GM23338 (cell line): ENCODE data around the gene NEB. TPM values are rescaled to one million over a fixed set of nuclear protein-coding genes. Genes with fewer than 3 reads are reported as not detected.

Experiments used
- ATAC-seq: fragments of 200-7000 bp; cut with Tn5 transposase; 3 replicates; pipeline ENCODE4 v1.9.1; 2020
- DNase-seq: peaks from one replicate; pipeline ENCODE4 v3.0.0-alpha.2; 2015; ENCODE audit warnings: low spot score
- H2AFZ ChIP-seq: fragments of 200-600 bp; sonication (generic); 2 replicates; pipeline ENCODE4 v1.8.0; 2016; ENCODE audit warnings: antibody characterized with exemption, mild to moderate bottlenecking, moderate library complexity
- H3F3A ChIP-seq: fragments of 200-600 bp; sonication (generic); replicated peaks from 2 replicates; pipeline ENCODE4 v1.8.0; 2017; ENCODE audit warnings: antibody characterized with exemption, mixed run types, low read depth
- H3K27ac ChIP-seq: fragments of 200-600 bp; sonication (generic); 2 replicates; pipeline ENCODE4 v1.6.1; 2016; ENCODE audit warnings: low read depth
- H3K27me3 ChIP-seq: fragments of 200-600 bp; sonication (generic); 2 replicates; pipeline ENCODE4 v1.8.0; 2016; ENCODE audit warnings: mild to moderate bottlenecking, mixed run types, moderate library complexity; ENCODE audit not compliant: insufficient read depth
- H3K36me3 ChIP-seq: fragments of 200-600 bp; sonication (generic); 2 replicates; pipeline ENCODE4 v1.8.0; 2016; ENCODE audit warnings: mild to moderate bottlenecking; ENCODE audit not compliant: insufficient read depth
- H3K4me1 ChIP-seq: fragments of 200-600 bp; sonication (generic); 2 replicates; pipeline ENCODE4 v1.8.0; 2016; ENCODE audit warnings: mild to moderate bottlenecking, moderate library complexity; ENCODE audit not compliant: insufficient read depth
- H3K4me2 ChIP-seq: fragments of 200-600 bp; sonication (generic); 2 replicates; pipeline ENCODE4 v1.7.1; 2017; ENCODE audit warnings: mixed run types
- H3K4me3 ChIP-seq: fragments of 200-600 bp; sonication (generic); 2 replicates; pipeline ENCODE4 v1.6.1; 2016; ENCODE audit warnings: mixed run types
- H3K79me2 ChIP-seq: fragments of 200-600 bp; sonication (generic); replicated peaks from 2 replicates; pipeline ENCODE4 v1.8.0; 2017; ENCODE audit warnings: mild to moderate bottlenecking; ENCODE audit not compliant: insufficient read depth
- H3K9me2 ChIP-seq: fragments of 200-600 bp; sonication (generic); 2 replicates; pipeline ENCODE4 v1.8.0; 2017; ENCODE audit not compliant: insufficient read depth
- H4K20me1 ChIP-seq: fragments of 200-600 bp; sonication (generic); replicated peaks from 2 replicates; pipeline ENCODE4 v1.8.0; 2017; ENCODE audit warnings: mild to moderate bottlenecking; ENCODE audit not compliant: insufficient read depth
- H3K27ac Mint-ChIP-seq: 2 replicates; pipeline ENCODE4 v1.8.0; 2020; ENCODE audit warnings: inconsistent platforms, mild to moderate bottlenecking, moderate library complexity, mixed read lengths
- H3K27me3 Mint-ChIP-seq: 3 replicates; pipeline ENCODE4 v1.8.0; 2022; ENCODE audit warnings: low read depth, mild to moderate bottlenecking, moderate library complexity, mixed read lengths, inconsistent platforms; ENCODE audit not compliant: insufficient read depth, poor library complexity
- H3K36me3 Mint-ChIP-seq: 3 replicates; pipeline ENCODE4 v1.8.0; 2021; ENCODE audit warnings: low read depth, mild to moderate bottlenecking, inconsistent platforms, moderate library complexity, mixed read lengths
- H3K4me1 Mint-ChIP-seq: 3 replicates; pipeline ENCODE4 v1.8.0; 2020; ENCODE audit warnings: mild to moderate bottlenecking, inconsistent platforms, mixed read lengths
- H3K4me3 Mint-ChIP-seq: 3 replicates; pipeline ENCODE4 v1.8.0; 2021; ENCODE audit warnings: moderate library complexity, mild to moderate bottlenecking, inconsistent platforms, mixed read lengths
- H3K9me3 Mint-ChIP-seq: 3 replicates; pipeline ENCODE4 v1.8.0; 2020; ENCODE audit warnings: moderate library complexity, mild to moderate bottlenecking, inconsistent platforms, mixed read lengths
- EZH2 ChIP-seq: fragments of 200-600 bp; sonication (generic); IDR thresholded peaks from one replicate; pipeline ENCODE4 v1.8.0; 2017; ENCODE audit warnings: antibody characterized with exemption, mild to moderate bottlenecking, low read depth; ENCODE audit not compliant: unreplicated experiment
- EZH2phosphoT487 ChIP-seq: fragments of 200-600 bp; sonication (generic); IDR thresholded peaks from one replicate; pipeline ENCODE4 v1.8.1; 2018; ENCODE audit warnings: antibody characterized with exemption; ENCODE audit not compliant: unreplicated experiment
- NANOG ChIP-seq: IDR thresholded peaks from 2 replicates; pipeline ENCODE4 v1.6.1; 2016; ENCODE audit warnings: antibody characterized with exemption, borderline replicate concordance
- ZNF114 ChIP-seq: fragments of 250-450 bp; sonication (Bioruptor Pico); IDR thresholded peaks from 2 replicates; pipeline ENCODE4 v1.5.0; 2020; ENCODE audit warnings: mild to moderate bottlenecking, moderate library complexity
- ZNF331 ChIP-seq: fragments of 250-450 bp; sonication (Bioruptor Pico); IDR thresholded peaks from 2 replicates; pipeline ENCODE4 v1.5.0; 2020; ENCODE audit warnings: low read depth, mild to moderate bottlenecking, moderate library complexity
- polyA plus RNA-seq: library from polyadenylated mRNA; unstranded; fragments of >200 nt; fragmentation: Nextera tagmentation; extraction: Ambion mirVana; gene quantifications from 2 replicates; pipeline ENCODE4 v1.2.1, GENCODE V29; 2016
- total RNA-seq: library from RNA; depleted of rRNA; stranded (reverse); fragments of >200 nt; shearing (Covaris generic); gene quantifications from 2 replicates; pipeline ENCODE4 v1.2.3, GENCODE V29; 2014
- TF ChIP-seq, protein P1 (sequence below): fragments of 250-450 bp; sonication (Bioruptor Pico); IDR thresholded peaks from 2 replicates; pipeline ENCODE4 v1.5.0; 2020; ENCODE audit warnings: mild to moderate bottlenecking, moderate library complexity

Gene NEB
- total and polyA plus RNA-seq, 2 experiments from 2014 or later: 6.2 to 13.7 TPM

DNA sequence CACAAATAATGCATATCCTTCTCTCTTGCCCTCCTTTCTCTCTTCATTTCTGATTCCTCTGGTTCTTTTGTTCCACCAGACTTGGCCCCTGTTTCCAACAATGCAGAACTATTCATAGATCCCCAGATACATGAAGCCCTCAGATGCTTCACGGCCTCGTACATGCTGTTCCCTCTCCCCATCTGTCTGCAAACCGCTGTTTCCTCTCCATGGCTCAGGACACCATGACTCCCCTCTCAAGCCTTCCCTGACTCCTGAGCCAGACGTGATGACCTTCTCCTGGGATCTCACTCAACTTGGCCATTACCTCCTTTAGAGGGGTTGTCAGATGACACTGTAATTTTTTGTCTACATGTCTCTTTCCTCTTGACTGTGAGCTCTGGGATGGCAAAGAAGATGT is 15.5 kb downstream of the NEB start (continued):
- TF ChIP-seq, protein P1, sequence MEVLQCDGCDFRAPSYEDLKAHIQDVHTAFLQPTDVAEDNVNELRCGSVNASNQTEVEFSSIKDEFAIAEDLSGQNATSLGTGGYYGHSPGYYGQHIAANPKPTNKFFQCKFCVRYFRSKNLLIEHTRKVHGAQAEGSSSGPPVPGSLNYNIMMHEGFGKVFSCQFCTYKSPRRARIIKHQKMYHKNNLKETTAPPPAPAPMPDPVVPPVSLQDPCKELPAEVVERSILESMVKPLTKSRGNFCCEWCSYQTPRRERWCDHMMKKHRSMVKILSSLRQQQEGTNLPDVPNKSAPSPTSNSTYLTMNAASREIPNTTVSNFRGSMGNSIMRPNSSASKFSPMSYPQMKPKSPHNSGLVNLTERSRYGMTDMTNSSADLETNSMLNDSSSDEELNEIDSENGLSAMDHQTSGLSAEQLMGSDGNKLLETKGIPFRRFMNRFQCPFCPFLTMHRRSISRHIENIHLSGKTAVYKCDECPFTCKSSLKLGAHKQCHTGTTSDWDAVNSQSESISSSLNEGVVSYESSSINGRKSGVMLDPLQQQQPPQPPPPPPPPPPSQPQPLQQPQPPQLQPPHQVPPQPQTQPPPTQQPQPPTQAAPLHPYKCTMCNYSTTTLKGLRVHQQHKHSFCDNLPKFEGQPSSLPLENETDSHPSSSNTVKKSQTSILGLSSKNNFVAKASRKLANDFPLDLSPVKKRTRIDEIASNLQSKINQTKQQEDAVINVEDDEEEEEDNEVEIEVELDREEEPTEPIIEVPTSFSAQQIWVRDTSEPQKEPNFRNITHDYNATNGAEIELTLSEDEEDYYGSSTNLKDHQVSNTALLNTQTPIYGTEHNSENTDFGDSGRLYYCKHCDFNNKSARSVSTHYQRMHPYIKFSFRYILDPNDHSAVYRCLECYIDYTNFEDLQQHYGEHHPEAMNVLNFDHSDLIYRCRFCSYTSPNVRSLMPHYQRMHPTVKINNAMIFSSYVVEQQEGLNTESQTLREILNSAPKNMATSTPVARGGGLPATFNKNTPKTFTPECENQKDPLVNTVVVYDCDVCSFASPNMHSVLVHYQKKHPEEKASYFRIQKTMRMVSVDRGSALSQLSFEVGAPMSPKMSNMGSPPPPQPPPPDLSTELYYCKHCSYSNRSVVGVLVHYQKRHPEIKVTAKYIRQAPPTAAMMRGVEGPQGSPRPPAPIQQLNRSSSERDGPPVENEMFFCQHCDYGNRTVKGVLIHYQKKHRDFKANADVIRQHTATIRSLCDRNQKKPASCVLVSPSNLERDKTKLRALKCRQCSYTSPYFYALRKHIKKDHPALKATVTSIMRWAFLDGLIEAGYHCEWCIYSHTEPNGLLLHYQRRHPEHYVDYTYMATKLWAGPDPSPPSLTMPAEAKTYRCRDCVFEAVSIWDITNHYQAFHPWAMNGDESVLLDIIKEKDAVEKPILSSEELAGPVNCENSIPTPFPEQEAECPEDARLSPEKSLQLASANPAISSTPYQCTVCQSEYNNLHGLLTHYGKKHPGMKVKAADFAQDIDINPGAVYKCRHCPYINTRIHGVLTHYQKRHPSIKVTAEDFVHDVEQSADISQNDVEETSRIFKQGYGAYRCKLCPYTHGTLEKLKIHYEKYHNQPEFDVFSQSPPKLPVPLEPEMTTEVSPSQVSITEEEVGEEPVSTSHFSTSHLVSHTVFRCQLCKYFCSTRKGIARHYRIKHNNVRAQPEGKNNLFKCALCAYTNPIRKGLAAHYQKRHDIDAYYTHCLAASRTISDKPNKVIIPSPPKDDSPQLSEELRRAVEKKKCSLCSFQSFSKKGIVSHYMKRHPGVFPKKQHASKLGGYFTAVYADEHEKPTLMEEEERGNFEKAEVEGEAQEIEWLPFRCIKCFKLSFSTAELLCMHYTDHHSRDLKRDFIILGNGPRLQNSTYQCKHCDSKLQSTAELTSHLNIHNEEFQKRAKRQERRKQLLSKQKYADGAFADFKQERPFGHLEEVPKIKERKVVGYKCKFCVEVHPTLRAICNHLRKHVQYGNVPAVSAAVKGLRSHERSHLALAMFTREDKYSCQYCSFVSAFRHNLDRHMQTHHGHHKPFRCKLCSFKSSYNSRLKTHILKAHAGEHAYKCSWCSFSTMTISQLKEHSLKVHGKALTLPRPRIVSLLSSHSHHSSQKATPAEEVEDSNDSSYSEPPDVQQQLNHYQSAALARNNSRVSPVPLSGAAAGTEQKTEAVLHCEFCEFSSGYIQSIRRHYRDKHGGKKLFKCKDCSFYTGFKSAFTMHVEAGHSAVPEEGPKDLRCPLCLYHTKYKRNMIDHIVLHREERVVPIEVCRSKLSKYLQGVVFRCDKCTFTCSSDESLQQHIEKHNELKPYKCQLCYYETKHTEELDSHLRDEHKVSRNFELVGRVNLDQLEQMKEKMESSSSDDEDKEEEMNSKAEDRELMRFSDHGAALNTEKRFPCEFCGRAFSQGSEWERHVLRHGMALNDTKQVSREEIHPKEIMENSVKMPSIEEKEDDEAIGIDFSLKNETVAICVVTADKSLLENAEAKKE (CRISPR knock-in tag): no peak
- TF ChIP-seq ZNF114 (CRISPR knock-in tag): no peak
- TF ChIP-seq NANOG: no peak
- no peak for TF ChIP-seq ZNF331 (CRISPR knock-in tag)
- TF ChIP-seq EZH2: no peak

DNA sequence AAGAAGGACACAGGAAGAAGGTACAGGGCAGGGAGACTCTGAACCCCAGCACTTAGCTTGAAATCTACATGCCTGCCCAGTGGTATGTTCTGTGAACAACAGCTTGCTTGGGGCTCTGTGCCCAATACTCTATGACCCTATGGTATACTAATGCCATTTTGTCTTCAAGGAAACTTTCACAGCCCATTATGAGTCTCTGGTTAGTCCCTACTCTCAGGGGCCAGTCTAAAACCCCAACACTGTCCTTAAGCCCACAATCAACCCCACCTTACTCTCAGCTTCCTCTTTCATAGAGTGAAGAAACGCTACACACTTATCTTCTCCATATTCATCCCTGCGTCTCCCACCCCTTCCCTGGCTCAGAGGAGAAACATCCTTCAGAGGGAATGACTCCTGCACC is 16.0 kb downstream of the NEB start:
- Histone ChIP-seq H3K27me3 (no peaks in the 10 kb centered on the region), H3K36me3 (no peaks in the 10 kb centered on the region; the same call in 1 of the 2 replicates), H4K20me1 (no peaks in the 10 kb centered on the region), H2AFZ (no peak overlapping the region), H3K4me2 (no peak overlapping the region), H3K27ac (no peak overlapping the region), H3K9me2 (peaks cover 11% of the 10 kb centered on the region; the same call in 1 of the 2 replicates), H3K4me1 (no peaks in the 10 kb centered on the region), H3F3A (no peaks in the 10 kb centered on the region), H3K4me3 (no peak overlapping the region), H3K79me2 (no peaks in the 10 kb centered on the region)
- no peak for ATAC-seq
- H3K4me1 Mint-ChIP-seq: no peaks in the 10 kb centered on the region
- H3K27ac Mint-ChIP-seq: no peak overlapping the region
- DNase-seq: no peak
- H3K9me3 Mint-ChIP-seq: no peaks in the 10 kb centered on the region
- H3K4me3 Mint-ChIP-seq: no peak overlapping the region
- H3K27me3 Mint-ChIP-seq: peaks cover 3% of the 10 kb centered on the region
- H3K36me3 Mint-ChIP-seq: no peaks in the 10 kb centered on the region; the same call in 2 of the 3 replicates
- TF ChIP-seq EZH2: no peak
- TF ChIP-seq EZH2phosphoT487: no peak
- TF ChIP-seq, protein P1 (CRISPR knock-in tag): no peak
